ENCODE data around the gene CLSTN2.
A peak's percentile ranks its signal among the peaks of the same experiment; 100 is the strongest.

Gene CLSTN2

GRCh38 chr3:140160553-140160952 lies 225.6 kb downstream of the CLSTN2 start:
- no peak for FAIRE-seq
- no peak for DNase-seq (ENCODE audit: insufficient read length, low spot score)
- TF ChIP-seq POLR2AphosphoS5 (IDR thresholded peaks at IDR 0.05; ENCODE audit: low read depth, low read length) (no peak), PAX5 (IDR thresholded peaks at IDR 0.05; ENCODE audit: insufficient read depth, low read length, severe bottlenecking) (no peak), POLR2A (IDR thresholded peaks at IDR 0.05; ENCODE audit: low read depth, low read length) (no peak), TAF1 (IDR thresholded peaks at IDR 0.05; ENCODE audit: low read depth, low read length) (no peak), POU2F2 (IDR thresholded peaks at IDR 0.05; ENCODE audit: low read depth, low read length) (no peak)

- DNase-seq (ENCODE audit: insufficient read length, low spot score) = no peak
- FAIRE-seq = no peak
- TF ChIP-seq POU2F2 (IDR thresholded peaks at IDR 0.05; ENCODE audit: low read depth, low read length) (no peak), TAF1 (IDR thresholded peaks at IDR 0.05; ENCODE audit: low read depth, low read length) (no peak), SPI1 (IDR thresholded peaks at IDR 0.05; ENCODE audit: low read depth, low read length) (no peak), PAX5 (IDR thresholded peaks at IDR 0.05; ENCODE audit: insufficient read depth, low read length, severe bottlenecking) (no peak), POLR2AphosphoS5 (IDR thresholded peaks at IDR 0.05; ENCODE audit: low read depth, low read length) (no peak), POLR2A (IDR thresholded peaks at IDR 0.05; ENCODE audit: low read depth, low read length) (no peak)
These were observed 227.6 kb downstream of the CLSTN2 start for GRCh38 chr3:140162551-140162950.

DNA sequence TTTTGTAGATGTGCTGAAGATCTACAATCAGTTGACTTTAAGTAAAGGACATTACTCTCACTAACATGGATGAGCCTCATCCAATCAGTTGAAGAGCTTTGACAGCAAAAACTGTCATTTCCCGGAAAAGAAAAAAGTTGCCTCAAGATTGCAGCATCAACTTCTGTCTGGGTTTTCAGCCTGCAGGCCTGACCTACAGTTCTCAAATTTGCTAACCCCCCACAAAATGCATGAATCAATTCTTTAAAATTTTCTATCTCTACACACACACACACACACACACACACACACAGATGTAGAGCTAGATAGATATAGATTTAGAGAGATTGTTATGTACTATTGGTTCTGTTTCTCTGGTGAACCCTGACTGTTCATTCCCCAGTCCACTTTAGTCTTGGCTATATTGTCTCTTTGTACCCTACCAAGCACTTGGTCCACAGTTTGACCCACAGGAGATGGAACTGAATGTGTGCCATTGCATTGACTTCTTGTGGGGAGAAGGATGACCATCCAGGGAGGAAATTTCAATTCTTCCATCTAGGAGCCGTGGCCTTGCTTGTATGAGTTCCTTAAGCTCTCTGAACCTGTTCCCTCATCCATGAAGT lies 228.3 kb downstream of the CLSTN2 start:
- FAIRE-seq (no peak), DNase-seq (ENCODE audit: insufficient read length, low spot score) (no peak)
- TF ChIP-seq PAX5 (IDR thresholded peaks at IDR 0.05; ENCODE audit: insufficient read depth, low read length, severe bottlenecking) (no peak), POU2F2 (IDR thresholded peaks at IDR 0.05; ENCODE audit: low read depth, low read length) (no peak), POLR2AphosphoS5 (IDR thresholded peaks at IDR 0.05; ENCODE audit: low read depth, low read length) (no peak), POLR2A (IDR thresholded peaks at IDR 0.05; ENCODE audit: low read depth, low read length) (no peak), SPI1 (IDR thresholded peaks at IDR 0.05; ENCODE audit: low read depth, low read length) (no peak), TAF1 (IDR thresholded peaks at IDR 0.05; ENCODE audit: low read depth, low read length) (no peak)

- TF ChIP-seq POU2F2 (IDR thresholded peaks at IDR 0.05; ENCODE audit: low read depth, low read length) = no peak
- no peak for TF ChIP-seq POLR2A (IDR thresholded peaks at IDR 0.05; ENCODE audit: low read depth, low read length)
- TF ChIP-seq SPI1 (IDR thresholded peaks at IDR 0.05; ENCODE audit: low read depth, low read length) = no peak
- TF ChIP-seq TAF1 (IDR thresholded peaks at IDR 0.05; ENCODE audit: low read depth, low read length) = no peak
- TF ChIP-seq PAX5 (IDR thresholded peaks at IDR 0.05; ENCODE audit: insufficient read depth, low read length, severe bottlenecking) = no peak
- TF ChIP-seq POLR2AphosphoS5 (IDR thresholded peaks at IDR 0.05; ENCODE audit: low read depth, low read length) = no peak
- FAIRE-seq (no peak), DNase-seq (ENCODE audit: insufficient read length, low spot score) (no peak)
These were observed 229.2 kb downstream of the CLSTN2 start for GRCh38 chr3:140164156-140164555.

GRCh38 chr3:140164922-140165590 lies 230.1 kb downstream of the CLSTN2 start:
- no peak for TF ChIP-seq POLR2AphosphoS5 (IDR thresholded peaks at IDR 0.05; ENCODE audit: low read depth, low read length)
- no peak for TF ChIP-seq SPI1 (IDR thresholded peaks at IDR 0.05; ENCODE audit: low read depth, low read length)
- TF ChIP-seq POU2F2 (IDR thresholded peaks at IDR 0.05; ENCODE audit: low read depth, low read length) = no peak
- no peak for FAIRE-seq
- no peak for DNase-seq (ENCODE audit: insufficient read length, low spot score)

DNA sequence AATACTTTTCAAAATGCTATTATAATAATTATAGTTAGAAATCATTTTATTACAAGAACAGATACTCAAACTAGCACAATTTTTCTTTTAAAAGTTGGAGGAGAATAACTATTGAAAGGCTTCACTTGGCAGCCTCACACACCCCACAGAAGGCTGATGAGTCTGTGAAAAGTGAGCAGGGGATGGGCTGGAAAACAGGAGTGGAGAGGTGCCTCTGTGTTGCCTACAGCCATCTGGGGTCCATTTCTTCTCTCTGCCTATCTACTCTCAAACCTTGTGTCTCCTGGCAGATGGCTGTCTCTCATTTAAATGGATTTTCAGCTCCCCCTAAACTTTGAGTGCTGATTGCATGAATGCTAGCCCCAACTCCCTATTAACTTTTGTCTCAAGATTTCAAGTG lies 230.8 kb downstream of the CLSTN2 start:
- no peak for DNase-seq (ENCODE audit: insufficient read length, low spot score)
- no peak for FAIRE-seq
- TF ChIP-seq SPI1 (IDR thresholded peaks at IDR 0.05; ENCODE audit: low read depth, low read length) (no peak), PAX5 (IDR thresholded peaks at IDR 0.05; ENCODE audit: insufficient read depth, low read length, severe bottlenecking) (no peak), POU2F2 (IDR thresholded peaks at IDR 0.05; ENCODE audit: low read depth, low read length) (no peak), POLR2A (IDR thresholded peaks at IDR 0.05; ENCODE audit: low read depth, low read length) (no peak), POLR2AphosphoS5 (IDR thresholded peaks at IDR 0.05; ENCODE audit: low read depth, low read length) (no peak), TAF1 (IDR thresholded peaks at IDR 0.05; ENCODE audit: low read depth, low read length) (no peak)

DNA sequence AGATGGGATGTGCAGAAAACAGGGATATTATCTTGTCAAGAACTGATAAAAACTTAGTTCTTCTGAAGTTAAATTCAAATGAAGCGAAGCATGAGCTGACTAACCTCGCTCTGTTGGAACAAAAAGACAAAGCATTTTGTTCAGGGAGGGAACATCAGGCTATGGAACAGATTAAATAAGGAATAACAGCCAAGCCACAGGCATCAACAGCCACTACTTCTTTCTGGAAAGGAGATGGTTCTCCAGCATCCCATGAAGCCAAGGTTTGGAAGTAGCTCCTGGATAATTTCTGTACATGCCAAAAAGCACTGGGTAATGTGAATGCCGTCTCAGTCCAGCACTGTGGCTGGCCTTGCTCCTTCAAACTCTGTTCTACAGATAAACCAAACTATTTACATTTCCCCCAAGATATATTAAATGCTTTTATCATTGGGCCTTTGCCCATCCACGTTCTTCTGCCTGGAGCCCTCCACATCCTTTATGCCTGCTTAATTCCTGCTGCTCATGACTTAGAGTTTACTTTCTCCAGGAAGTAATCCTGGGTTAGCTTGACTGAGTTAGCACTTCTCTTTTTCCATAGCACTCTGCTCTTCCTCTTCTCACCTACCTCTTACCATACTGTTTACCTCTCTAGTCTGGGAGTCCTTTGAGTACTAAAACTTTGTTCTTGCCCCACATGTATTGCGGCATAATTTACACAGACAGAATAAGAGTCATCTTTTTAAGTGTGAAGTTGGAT lies 232.0 kb downstream of the CLSTN2 start:
- DNase-seq (ENCODE audit: insufficient read length, low spot score) (no peak), FAIRE-seq (no peak)
- TF ChIP-seq PAX5 (IDR thresholded peaks at IDR 0.05; ENCODE audit: insufficient read depth, low read length, severe bottlenecking) = no peak
- peak; percentile 32; the same call in 1 of the 2 replicates for TF ChIP-seq SPI1 (IDR thresholded peaks at IDR 0.05; ENCODE audit: low read depth, low read length)

DNA sequence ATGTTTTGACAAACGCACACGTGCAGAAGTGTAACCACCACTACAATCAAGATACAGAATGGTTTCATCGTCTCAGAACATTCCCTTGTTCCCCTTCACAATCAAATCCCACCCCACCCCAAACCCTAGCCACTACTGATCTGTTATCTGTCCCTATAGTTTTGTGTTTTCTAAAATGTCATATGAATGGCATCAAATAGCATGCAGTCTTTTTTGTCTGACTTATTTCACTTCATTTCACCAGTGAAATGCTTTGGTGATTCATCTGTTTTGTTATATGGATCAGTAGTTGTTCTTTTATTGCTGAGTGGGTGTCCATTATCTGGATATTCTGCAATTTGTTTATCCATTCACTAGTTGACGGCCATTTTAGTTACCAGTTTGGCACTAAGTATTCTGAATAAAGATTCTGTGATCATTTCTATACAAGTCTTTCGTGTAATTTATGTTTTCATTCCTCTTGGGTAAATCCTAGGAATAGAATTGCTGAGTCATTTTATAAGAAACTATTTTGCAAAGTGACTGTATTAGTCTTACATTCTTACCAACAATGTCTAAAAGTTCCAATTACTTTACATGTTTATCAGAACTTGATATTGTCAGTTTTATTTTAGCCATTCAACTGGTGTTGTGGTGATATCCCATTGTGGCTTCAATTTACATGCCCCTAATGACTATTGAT lies 232.8 kb downstream of the CLSTN2 start:
- FAIRE-seq = no peak

DNA sequence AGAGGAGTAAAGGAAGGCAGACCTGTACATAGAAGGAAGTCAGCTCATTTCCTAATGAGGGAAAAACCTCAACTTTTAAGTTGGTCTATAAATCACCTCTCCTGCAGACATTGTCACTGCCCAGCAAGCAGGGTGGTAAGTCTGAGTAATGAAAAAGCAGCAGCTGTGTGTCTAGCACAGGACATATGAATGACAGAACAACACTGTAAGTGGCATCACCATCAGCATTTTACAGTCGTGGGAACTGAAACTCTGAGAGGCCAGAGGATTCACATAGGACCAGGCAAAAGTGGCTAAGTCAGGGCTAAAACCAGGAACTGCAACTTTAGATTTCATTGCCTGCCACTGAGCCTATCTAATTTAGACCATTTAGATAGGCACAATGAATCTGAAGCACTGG lies 235.6 kb downstream of the CLSTN2 start:
- TF ChIP-seq POU2F2 (IDR thresholded peaks at IDR 0.05; ENCODE audit: low read depth, low read length) (no peak), PAX5 (IDR thresholded peaks at IDR 0.05; ENCODE audit: insufficient read depth, low read length, severe bottlenecking) (no peak), POLR2AphosphoS5 (IDR thresholded peaks at IDR 0.05; ENCODE audit: low read depth, low read length) (no peak), SPI1 (IDR thresholded peaks at IDR 0.05; ENCODE audit: low read depth, low read length) (peak; percentile 95), TAF1 (IDR thresholded peaks at IDR 0.05; ENCODE audit: low read depth, low read length) (no peak), POLR2A (IDR thresholded peaks at IDR 0.05; ENCODE audit: low read depth, low read length) (no peak)
- peak; percentile 91 for FAIRE-seq
- peak; percentile 28 for DNase-seq (ENCODE audit: insufficient read length, low spot score)

More for the DNA sequence above, 232.8 kb downstream of the CLSTN2 start:
- no peak for TF ChIP-seq TAF1 (IDR thresholded peaks at IDR 0.05; ENCODE audit: low read depth, low read length)
- no peak for DNase-seq (ENCODE audit: insufficient read length, low spot score)
